ENCODE measurements around the gene TLNRD1. TPM values are rescaled to one million over a fixed set of nuclear protein-coding genes. Genes with fewer than 3 reads are reported as not detected.

Gene TLNRD1
- total RNA-seq, 1 experiment from 2014 or later: 22.5 TPM

GRCh38 chr15:81011593-81011992 is 10.9 kb downstream of the TLNRD1 start (continued):
- TF ChIP-seq CEBPB (IDR thresholded peaks at IDR 0.05; ENCODE audit: low read depth) (no peak), EGR1 (IDR thresholded peaks at IDR 0.05; ENCODE audit: low read depth) (no peak)

- Histone ChIP-seq H4K20me1 (ENCODE audit: insufficient read depth) (no peaks in the 10 kb centered on the region), H3K27ac (ENCODE audit: low read depth, low read length) (no peak overlapping the region), H3K4me3 (replicated peaks in 1 of 2; ENCODE audit: low read depth in 1 of 2, low read length in 2 of 2) (no peak overlapping the region), H3K9ac (ENCODE audit: low read length) (no peak overlapping the region), H3K9me3 (ENCODE audit: control insufficient read depth in 1 of 2, insufficient read depth in 1 of 2, low read depth in 1 of 2, low read length in 2 of 2) (no peaks in the 10 kb centered on the region), H2AFZ (ENCODE audit: low read depth, low read length, poor library complexity, severe bottlenecking) (no peak overlapping the region), H3K4me2 (ENCODE audit: low read length) (no peak overlapping the region), H3K79me2 (ENCODE audit: insufficient read depth, low read length) (no peaks in the 10 kb centered on the region), H3K4me1 (ENCODE audit: control insufficient read depth in 1 of 2, insufficient read depth in 2 of 2, low read length in 2 of 2) (no peaks in the 10 kb centered on the region), H3K36me3 (ENCODE audit: control insufficient read depth in 1 of 2, insufficient read depth in 2 of 2, low read length in 2 of 2) (no peaks in the 10 kb centered on the region), H3K9me2 (ENCODE audit: insufficient read depth) (no peaks in the 10 kb centered on the region), H3K27me3 (ENCODE audit: insufficient read depth, low read length) (no peaks in the 10 kb centered on the region)
- ATAC-seq (no peak), DNase-seq (ENCODE audit: low read depth, low spot score) (no peak)
- no peak for TF ChIP-seq SRF (IDR thresholded peaks at IDR 0.05; ENCODE audit: low read depth)
- no peak for TF ChIP-seq ZNF274 (IDR thresholded peaks at IDR 0.05; ENCODE audit: low read depth, low read length)
- TF ChIP-seq CEBPB (IDR thresholded peaks at IDR 0.05; ENCODE audit: low read depth): no peak
- TF ChIP-seq, protein P1, sequence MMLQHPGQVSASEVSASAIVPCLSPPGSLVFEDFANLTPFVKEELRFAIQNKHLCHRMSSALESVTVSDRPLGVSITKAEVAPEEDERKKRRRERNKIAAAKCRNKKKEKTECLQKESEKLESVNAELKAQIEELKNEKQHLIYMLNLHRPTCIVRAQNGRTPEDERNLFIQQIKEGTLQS (IDR thresholded peaks at IDR 0.05): no peak
- TF ChIP-seq EZH2phosphoT487 (IDR thresholded peaks at IDR 0.05; ENCODE audit: borderline replicate concordance): no peak
- no peak for TF ChIP-seq YY1 (IDR thresholded peaks at IDR 0.05; ENCODE audit: extremely low read depth, insufficient replicate concordance, low read depth, low read length)
- no peak for TF ChIP-seq MAX (IDR thresholded peaks at IDR 0.05)
- no peak for TF ChIP-seq REST (IDR thresholded peaks at IDR 0.05; ENCODE audit: low read depth)
- no peak for TF ChIP-seq SP1 (IDR thresholded peaks at IDR 0.05; ENCODE audit: low read depth)
- no peak for TF ChIP-seq TCF7L2 (IDR thresholded peaks at IDR 0.05; ENCODE audit: borderline replicate concordance, extremely low read depth, insufficient read depth, insufficient read length)
- no peak for TF ChIP-seq RAD21 (IDR thresholded peaks at IDR 0.05; ENCODE audit: low read depth)
- no peak for TF ChIP-seq ELF1 (IDR thresholded peaks at IDR 0.05; ENCODE audit: borderline replicate concordance, low read depth)
- TF ChIP-seq EZH2 (IDR thresholded peaks at IDR 0.05): no peak
- TF ChIP-seq EGR1 (IDR thresholded peaks at IDR 0.05; ENCODE audit: low read depth): no peak
- no peak for TF ChIP-seq CTCF (IDR thresholded peaks at IDR 0.05 in 2 of 3, conservative IDR thresholded peaks at IDR 0.05 in 1 of 3; ENCODE audit: borderline replicate concordance in 1 of 3, insufficient read depth in 1 of 3, low read depth in 2 of 3, low read length in 2 of 3)
- no peak for TF ChIP-seq POLR2AphosphoS5 (IDR thresholded peaks at IDR 0.05; ENCODE audit: low read depth, low read length)
- TF ChIP-seq ZBTB33 (IDR thresholded peaks at IDR 0.05; ENCODE audit: extremely low read depth, insufficient replicate concordance, low read length): no peak
- ChIA-PET POLR2A (no interaction called here), RAD21 (ENCODE audit: low non-redundant PET in 1 of 2, low total read pairs in 2 of 2, uncharacterized antibody in 2 of 2, unreplicated experiment in 2 of 2) (no interaction called here), CTCF (no interaction called here)
- intact Hi-C loops (cut with micrococcal nuclease): no loop called here
- BruUV-seq (replicated peaks): no TSS peak
Observed at GRCh38 chr15:81012588-81012987, 11.9 kb downstream of the TLNRD1 start.

Data from HCT116 (cell line).